Activated naive CD4-positive, alpha-beta T cell treated with anti-CD3 and anti-CD28 coated beads, Interleukin-2, amount 50 U/mL, for 24 hours (primary cell): ENCODE measurements around the gene HTRA1.
A peak's percentile ranks its signal among the peaks of the same experiment; 100 is the strongest.

Experiments
- H3K27ac Mint-ChIP-seq: one replicate; pipeline ENCODE4 v1.8.0; 2021; ENCODE audit warnings: mild to moderate bottlenecking, mixed read lengths
- H3K27me3 Mint-ChIP-seq: one replicate; pipeline ENCODE4 v1.8.0; 2021; ENCODE audit warnings: mixed read lengths
- H3K36me3 Mint-ChIP-seq: one replicate; pipeline ENCODE4 v1.8.0; 2021; ENCODE audit warnings: mixed read lengths
- H3K4me1 Mint-ChIP-seq: one replicate; pipeline ENCODE4 v1.8.0; 2021; ENCODE audit warnings: mixed read lengths
- H3K4me3 Mint-ChIP-seq: one replicate; pipeline ENCODE4 v1.8.0; 2021; ENCODE audit warnings: mild to moderate bottlenecking, mixed read lengths
- H3K9me3 Mint-ChIP-seq: one replicate; pipeline ENCODE4 v1.8.0; 2021; ENCODE audit warnings: mixed read lengths

Gene HTRA1

GRCh38 chr10:122446668-122447423 lies 14.5 kb upstream of the HTRA1 start:
- Mint-ChIP-seq H3K36me3 (no peaks in the 10 kb centered on the region), H3K27me3 (peaks cover 3% of the 10 kb centered on the region), H3K4me1 (no peaks in the 10 kb centered on the region), H3K4me3 (no peak overlapping the region), H3K27ac (no peak overlapping the region), H3K9me3 (no peaks in the 10 kb centered on the region)

- Mint-ChIP-seq H3K4me1 (no peaks in the 10 kb centered on the region), H3K4me3 (no peak overlapping the region), H3K27me3 (peaks cover 3% of the 10 kb centered on the region), H3K36me3 (no peaks in the 10 kb centered on the region), H3K27ac (no peak overlapping the region), H3K9me3 (no peaks in the 10 kb centered on the region)
Measured at GRCh38 chr10:122448600-122448999, 12.8 kb upstream of the HTRA1 start.

- Mint-ChIP-seq H3K27ac (no peak overlapping the region), H3K27me3 (peaks cover 3% of the 10 kb centered on the region), H3K4me3 (no peak overlapping the region), H3K9me3 (no peaks in the 10 kb centered on the region), H3K4me1 (no peaks in the 10 kb centered on the region), H3K36me3 (no peaks in the 10 kb centered on the region)
Measured at GRCh38 chr10:122449153-122449552, 12.2 kb upstream of the HTRA1 start.

GRCh38 chr10:122450353-122450990 lies 10.9 kb upstream of the HTRA1 start:
- Mint-ChIP-seq H3K27ac (no peak overlapping the region), H3K4me3 (no peak overlapping the region), H3K27me3 (peaks cover 3% of the 10 kb centered on the region), H3K4me1 (no peaks in the 10 kb centered on the region), H3K36me3 (no peaks in the 10 kb centered on the region), H3K9me3 (no peaks in the 10 kb centered on the region)

- Mint-ChIP-seq H3K27ac (no peak overlapping the region), H3K4me3 (no peak overlapping the region), H3K27me3 (peaks cover 14% of the 10 kb centered on the region), H3K36me3 (no peaks in the 10 kb centered on the region), H3K4me1 (no peaks in the 10 kb centered on the region), H3K9me3 (no peaks in the 10 kb centered on the region)
Measured at GRCh38 chr10:122454071-122454470, 7.3 kb upstream of the HTRA1 start.

- peaks cover 19% of the 10 kb centered on the region for H3K27me3 Mint-ChIP-seq
- H3K9me3 Mint-ChIP-seq: no peaks in the 10 kb centered on the region
- peak within 1 kb of the TSS; percentile 23 for H3K27ac Mint-ChIP-seq
- no peaks in the 10 kb centered on the region for H3K4me1 Mint-ChIP-seq
- no peaks in the 10 kb centered on the region for H3K36me3 Mint-ChIP-seq
- no peak within 1 kb of the TSS for H3K4me3 Mint-ChIP-seq
Measured at GRCh38 chr10:122454603-122455080, 6.7 kb upstream of the HTRA1 start, which contains the start of gene ARMS2. Gene ARMS2, plus strand, starts transcription at chr10:122454653. Its CDS starts 75 bp downstream, at chr10:122454728.

- Mint-ChIP-seq H3K36me3 (no peaks in the 10 kb centered on the region), H3K27ac (no peak overlapping the region), H3K4me1 (no peaks in the 10 kb centered on the region), H3K27me3 (peaks cover 22% of the 10 kb centered on the region), H3K4me3 (no peak overlapping the region), H3K9me3 (no peaks in the 10 kb centered on the region)
Measured at GRCh38 chr10:122455376-122456079, 5.8 kb upstream of the HTRA1 start.

- Mint-ChIP-seq H3K36me3 (no peaks in the 10 kb centered on the region), H3K27me3 (peaks cover 32% of the 10 kb centered on the region), H3K4me3 (no peak overlapping the region), H3K4me1 (peaks cover 7% of the 10 kb centered on the region), H3K9me3 (no peaks in the 10 kb centered on the region), H3K27ac (no peak overlapping the region)
Measured at GRCh38 chr10:122457934-122458333, 3.4 kb upstream of the HTRA1 start.

- no peak overlapping the region for H3K4me3 Mint-ChIP-seq
- H3K27me3 Mint-ChIP-seq: peaks cover 39% of the 10 kb centered on the region
- H3K9me3 Mint-ChIP-seq: no peaks in the 10 kb centered on the region
- peaks cover 8% of the 10 kb centered on the region for H3K4me1 Mint-ChIP-seq
- no peaks in the 10 kb centered on the region for H3K36me3 Mint-ChIP-seq
- no peak overlapping the region for H3K27ac Mint-ChIP-seq
Measured at GRCh38 chr10:122458693-122459092, 2.7 kb upstream of the HTRA1 start.

- Mint-ChIP-seq H3K27ac (no peak overlapping the region), H3K4me1 (peaks cover 8% of the 10 kb centered on the region), H3K27me3 (peaks cover 41% of the 10 kb centered on the region), H3K9me3 (no peaks in the 10 kb centered on the region), H3K36me3 (no peaks in the 10 kb centered on the region), H3K4me3 (no peak overlapping the region)
Measured at GRCh38 chr10:122459561-122460273, 1.6 kb upstream of the HTRA1 start.

- Mint-ChIP-seq H3K27ac (no peak overlapping the region), H3K27me3 (peaks cover 45% of the 10 kb centered on the region), H3K9me3 (no peaks in the 10 kb centered on the region), H3K4me3 (peak overlapping the region; percentile 6), H3K4me1 (peaks cover 8% of the 10 kb centered on the region), H3K36me3 (no peaks in the 10 kb centered on the region)
Measured at GRCh38 chr10:122460891-122461293, 461 bp upstream of the HTRA1 start.

- no peaks in the 10 kb centered on the region for H3K36me3 Mint-ChIP-seq
- H3K27ac Mint-ChIP-seq: no peak overlapping the region
- peak overlapping the region; percentile 85 for H3K4me3 Mint-ChIP-seq
Measured at GRCh38 chr10:122461729-122462532, 578 bp downstream of the HTRA1 start.

GRCh38 chr10:122462533-122463465 lies 1.4 kb downstream of the HTRA1 start:
- Mint-ChIP-seq H3K4me1 (peaks cover 8% of the 10 kb centered on the region), H3K4me3 (peak overlapping the region; percentile 85), H3K36me3 (no peaks in the 10 kb centered on the region), H3K27ac (peak overlapping the region; percentile 4), H3K9me3 (no peaks in the 10 kb centered on the region), H3K27me3 (peaks cover 43% of the 10 kb centered on the region)

More at GRCh38 chr10:122461729-122462532, 578 bp downstream of the HTRA1 start:
- Mint-ChIP-seq H3K9me3 (no peaks in the 10 kb centered on the region), H3K4me1 (peaks cover 8% of the 10 kb centered on the region), H3K27me3 (peaks cover 45% of the 10 kb centered on the region)
